Ascending aorta (tissue), 2 donors: ENCODE measurements around the gene NHSL1. TPM values are rescaled to one million over a fixed set of nuclear protein-coding genes. Genes with fewer than 3 reads are reported as not detected.

Source experiments
- DNase-seq, 2 donors: peaks; one replicate each; pipeline ENCODE4 v3.0.0-alpha.2; 2019; ENCODE audit warnings: low spot score in 2 of 2
- H3K27ac ChIP-seq, 2 donors: fragments of 200-600 bp; sonication (generic); one replicate each; pipeline ENCODE4 v1.5.1; 2016 to 2017; ENCODE audit warnings: mild to moderate bottlenecking in 1 of 2
- H3K27me3 ChIP-seq: fragments of 200-600 bp; sonication (generic); one replicate; pipeline ENCODE4 v1.5.1; 2017
- H3K36me3 ChIP-seq, 2 donors: fragments of 200-600 bp; sonication (generic); one replicate each; pipeline ENCODE4 v1.5.1; 2016
- H3K4me1 ChIP-seq, 2 donors: fragments of 200-600 bp; sonication (generic); one replicate each; pipeline ENCODE4 v1.5.1; 2016 to 2017; ENCODE audit warnings: mild to moderate bottlenecking in 1 of 2
- H3K4me3 ChIP-seq, 2 donors: fragments of 200-600 bp; sonication (generic); one replicate each; pipeline ENCODE4 v1.5.1; 2016 to 2017; ENCODE audit warnings: mild to moderate bottlenecking in 1 of 2
- H3K9me3 ChIP-seq, 2 donors: fragments of 200-600 bp; sonication (generic); one replicate each; pipeline ENCODE4 v1.5.1; 2016
- CTCF ChIP-seq, 3 experiments: fragments of 200-600 bp in 2 of 3; fragments of 450-650 bp in 1 of 3; sonication (generic) in 2 of 3; IDR thresholded peaks; one replicate each; pipeline ENCODE4 v1.5.1; 2016 to 2019; ENCODE audit warnings: antibody characterized with exemption in 3 of 3, mild to moderate bottlenecking in 1 of 3, moderate library complexity in 1 of 3
- intact Hi-C: fragments of 100-400 bp; cut with DNase I; formaldehyde crosslinking; loops from one replicate; pipeline ENCODE4 v1.15.1; 2023
- total RNA-seq: library from RNA; depleted of rRNA; stranded (reverse); fragments of >200 nt; gene quantifications from one replicate; pipeline ENCODE4 v1.1.0, GENCODE V29; 2016

The NHSL1 gene
- total RNA-seq, 1 donor from 2014 or later: 10.4 TPM

DNA sequence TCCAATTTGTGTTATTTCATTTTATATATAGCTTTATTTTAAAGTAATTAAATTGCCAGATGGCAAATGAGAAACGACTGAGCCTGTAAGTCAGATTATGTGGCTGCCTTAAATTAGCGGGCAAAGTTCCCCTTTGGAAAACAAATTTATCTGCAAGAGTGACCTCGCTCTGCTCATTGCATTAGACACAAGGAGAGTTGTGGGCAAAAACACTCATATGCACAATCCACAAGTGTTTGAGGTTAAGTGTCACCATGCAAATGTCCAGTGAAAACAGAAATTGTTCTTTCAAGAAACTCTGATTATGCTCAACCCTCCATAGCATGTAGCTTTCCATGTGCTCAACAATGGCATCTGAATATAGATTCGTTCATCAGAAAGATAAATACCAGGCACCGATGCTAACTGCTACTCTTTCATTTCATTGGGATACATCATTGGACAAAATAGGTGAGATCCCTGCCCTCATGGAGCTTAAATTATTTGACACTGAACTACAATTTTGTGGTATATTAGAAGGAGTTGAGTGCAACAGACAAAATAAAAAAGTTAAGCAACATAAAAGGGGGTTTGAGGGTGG is 1.7 kb upstream of the NHSL1 start:
- Histone ChIP-seq H3K36me3 (no peaks in the 10 kb centered on the region), H3K9me3 (no peaks in the 10 kb centered on the region), H3K27ac (no peak overlapping the region), H3K27me3 (no peaks in the 10 kb centered on the region), H3K4me1 (no peaks in the 10 kb centered on the region), H3K4me3 (no peak overlapping the region)
- DNase-seq: no peak
- TF ChIP-seq CTCF (IDR thresholded peaks at IDR 0.05): no peak
- intact Hi-C loops: no loop called here

DNA sequence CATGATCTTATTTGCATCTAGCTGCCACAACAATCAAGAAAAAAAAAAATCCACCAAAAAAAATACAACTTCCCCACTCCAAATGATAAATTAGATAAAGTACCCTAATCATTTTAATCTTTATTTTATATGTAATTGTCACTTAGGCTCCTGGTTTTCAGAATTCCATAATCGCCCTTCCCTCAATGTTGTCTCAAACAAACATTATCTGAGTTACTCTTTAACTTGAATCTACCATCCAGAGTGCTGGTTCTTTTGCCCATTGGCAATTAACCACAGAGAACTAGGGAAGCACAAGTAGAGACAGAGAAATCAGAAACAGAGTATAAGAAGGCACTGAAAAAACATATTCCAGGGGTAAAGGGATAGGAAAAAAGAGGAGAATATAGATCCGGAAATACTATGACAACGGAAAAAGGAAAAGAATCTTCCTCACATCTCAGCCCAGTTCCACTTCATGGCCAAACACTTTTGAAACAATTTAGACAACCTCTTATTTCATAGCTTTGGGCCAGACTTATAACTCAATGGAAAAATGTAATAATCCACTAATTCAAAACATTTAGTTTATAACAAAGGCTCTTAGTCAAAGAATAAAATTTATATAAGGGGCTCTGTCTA is 861 bp upstream of the NHSL1 start:
- no peaks in the 10 kb centered on the region for H3K9me3 ChIP-seq
- no peak overlapping the region for H3K4me3 ChIP-seq
- intact Hi-C loops: no loop called here
- H3K27me3 ChIP-seq: no peaks in the 10 kb centered on the region
- H3K36me3 ChIP-seq: no peaks in the 10 kb centered on the region
- DNase-seq: no peak
- TF ChIP-seq CTCF (IDR thresholded peaks at IDR 0.05): no peak
- H3K4me1 ChIP-seq: no peaks in the 10 kb centered on the region
- no peak overlapping the region for H3K27ac ChIP-seq

DNA sequence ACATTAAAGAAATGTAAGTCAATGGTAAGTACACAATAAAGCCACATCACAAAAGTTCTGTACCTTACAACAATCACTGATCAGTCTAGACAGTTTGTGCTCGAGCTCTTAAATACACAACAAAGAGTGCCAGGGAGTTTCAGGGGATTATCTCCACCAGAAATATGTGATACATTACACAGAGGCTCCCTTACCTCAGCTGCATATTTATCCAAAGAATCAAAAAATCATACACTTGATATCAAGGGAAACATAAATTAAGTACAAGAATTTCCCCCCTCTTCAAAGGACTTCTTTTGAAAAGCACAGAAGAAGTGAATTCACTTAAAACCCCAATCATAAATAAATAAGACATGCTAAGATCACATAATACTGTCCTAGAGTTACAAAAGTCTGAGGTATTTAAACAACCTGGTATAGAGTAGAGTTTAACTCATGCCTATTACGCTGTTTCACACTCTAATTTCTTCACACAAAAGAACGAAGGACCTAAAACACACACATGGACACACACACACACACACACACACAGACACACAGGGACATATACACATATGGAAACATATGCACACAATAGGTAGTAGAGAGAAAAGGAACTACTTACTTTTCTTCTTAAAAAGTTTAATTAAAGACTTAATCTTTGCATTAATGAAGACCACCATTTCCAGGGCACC is 528 bp downstream of the NHSL1 start:
- Histone ChIP-seq H3K9me3 (no peaks in the 10 kb centered on the region), H3K27ac (no peak overlapping the region), H3K4me1 (no peaks in the 10 kb centered on the region), H3K36me3 (no peaks in the 10 kb centered on the region), H3K27me3 (no peaks in the 10 kb centered on the region), H3K4me3 (no peak overlapping the region)
- no peak for TF ChIP-seq CTCF (IDR thresholded peaks at IDR 0.05)
- no peak for DNase-seq
- intact Hi-C loops: no loop called here

GRCh38 chr6:138497286-138497685 is 2.0 kb downstream of the NHSL1 start:
- Histone ChIP-seq H3K4me1 (no peaks in the 10 kb centered on the region), H3K27me3 (no peaks in the 10 kb centered on the region), H3K9me3 (no peaks in the 10 kb centered on the region), H3K27ac (no peak overlapping the region), H3K4me3 (no peak overlapping the region), H3K36me3 (no peaks in the 10 kb centered on the region)
- TF ChIP-seq CTCF (IDR thresholded peaks at IDR 0.05): no peak
- intact Hi-C loops: no loop called here
- DNase-seq: no peak

- intact Hi-C loops: no loop called here
- Histone ChIP-seq H3K9me3 (no peaks in the 10 kb centered on the region), H3K4me1 (no peaks in the 10 kb centered on the region), H3K36me3 (no peaks in the 10 kb centered on the region), H3K27ac (no peak overlapping the region), H3K4me3 (no peak overlapping the region), H3K27me3 (no peaks in the 10 kb centered on the region)
- TF ChIP-seq CTCF (IDR thresholded peaks at IDR 0.05): no peak
- DNase-seq: no peak
Measured at GRCh38 chr6:138494312-138494711, 5.0 kb downstream of the NHSL1 start.
